CD4-positive, alpha-beta T cell treated with Interleukin-10 for 1 hour (primary cell): ENCODE data around the gene NLRP5.
A peak's percentile ranks its signal among the peaks of the same experiment; 100 is the strongest.
"Not testable (repeated sequence)": the region's sequence is repeated elsewhere in the genome, so short reads cannot be mapped to it uniquely, and the experiment has no call there.

Source experiments
- DNase-seq: peaks from one replicate; pipeline ENCODE4 v3.0.0-alpha.2; 2020

NLRP5 gene

DNA sequence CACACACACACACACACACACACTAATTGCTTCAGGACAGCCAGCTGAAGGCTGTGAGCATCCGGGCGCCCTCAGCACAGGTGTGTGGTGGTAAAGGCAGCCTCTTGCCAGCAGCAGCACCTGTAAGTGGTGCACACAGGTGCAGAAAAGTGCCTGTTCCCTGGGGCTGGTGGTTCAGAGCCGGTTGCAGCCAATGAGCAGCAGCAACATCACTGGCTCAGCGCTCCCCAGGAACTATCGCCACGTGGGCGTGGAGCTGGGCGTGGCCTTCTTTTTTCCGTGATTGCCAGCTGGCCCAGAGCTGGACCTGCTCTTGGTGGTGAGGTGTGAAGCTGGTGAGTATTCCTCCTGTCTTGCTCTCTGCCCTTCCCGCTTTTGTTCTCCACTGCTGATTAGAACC is at the start of gene NLRP5:
Gene NLRP5, plus strand, starts transcription at position 289 of the 400 bp plus-strand sequence.
- no peak for DNase-seq

- DNase-seq: no peak
These were observed 47.4 kb upstream of the NLRP5 start for GRCh38 chr19:55939206-55939605.

- no peak for DNase-seq
These were observed 46.3 kb upstream of the NLRP5 start for GRCh38 chr19:55940306-55940705.

DNA sequence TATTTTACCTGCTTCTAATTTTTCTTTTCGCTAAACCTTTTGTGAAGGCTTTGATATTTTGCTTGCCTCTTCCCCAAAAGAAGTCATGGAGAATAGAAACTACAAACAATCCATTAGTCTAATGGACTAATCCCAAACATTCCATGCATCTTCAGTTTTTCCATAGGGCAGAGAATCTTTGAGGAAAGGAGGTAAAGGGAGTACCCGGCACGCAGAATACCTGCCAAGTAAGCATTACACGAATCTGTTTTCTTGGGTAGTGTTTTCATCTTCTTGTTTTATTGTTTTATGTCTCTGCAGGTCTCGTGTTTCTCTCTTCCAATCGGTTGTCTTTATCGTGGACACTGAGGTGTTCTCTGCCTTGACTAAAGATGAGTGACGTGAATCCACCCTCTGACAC is 39.0 kb upstream of the NLRP5 start, which contains the start of gene NLRP8:
Gene NLRP8, plus strand, starts transcription at position 301 of the 400 bp plus-strand sequence.
- DNase-seq: no peak

- DNase-seq: not testable (repeated sequence)
These were observed 36.0 kb upstream of the NLRP5 start for GRCh38 chr19:55950566-55950965.

DNA sequence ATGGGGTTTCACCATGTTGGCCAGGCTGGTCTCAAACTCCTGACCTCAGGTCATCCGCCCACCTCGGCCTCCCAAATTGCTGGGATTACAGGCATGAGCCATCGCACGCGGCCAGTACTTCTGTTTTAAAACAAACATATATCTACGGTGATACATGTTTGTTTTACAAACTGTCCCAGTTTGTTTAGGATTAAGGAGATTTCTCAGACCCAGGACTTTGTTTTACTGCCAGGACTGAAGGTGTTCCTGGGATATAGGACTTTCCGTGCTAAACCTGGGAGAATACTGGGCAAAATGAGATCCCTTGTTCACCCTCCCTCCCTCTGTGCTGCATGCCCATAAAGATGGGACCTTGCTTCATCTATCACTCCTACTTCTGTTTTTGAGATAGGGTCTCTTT is 30.1 kb upstream of the NLRP5 start:
- no peak for DNase-seq

GRCh38 chr19:55958356-55958755 is 28.2 kb upstream of the NLRP5 start:
- no peak for DNase-seq

DNA sequence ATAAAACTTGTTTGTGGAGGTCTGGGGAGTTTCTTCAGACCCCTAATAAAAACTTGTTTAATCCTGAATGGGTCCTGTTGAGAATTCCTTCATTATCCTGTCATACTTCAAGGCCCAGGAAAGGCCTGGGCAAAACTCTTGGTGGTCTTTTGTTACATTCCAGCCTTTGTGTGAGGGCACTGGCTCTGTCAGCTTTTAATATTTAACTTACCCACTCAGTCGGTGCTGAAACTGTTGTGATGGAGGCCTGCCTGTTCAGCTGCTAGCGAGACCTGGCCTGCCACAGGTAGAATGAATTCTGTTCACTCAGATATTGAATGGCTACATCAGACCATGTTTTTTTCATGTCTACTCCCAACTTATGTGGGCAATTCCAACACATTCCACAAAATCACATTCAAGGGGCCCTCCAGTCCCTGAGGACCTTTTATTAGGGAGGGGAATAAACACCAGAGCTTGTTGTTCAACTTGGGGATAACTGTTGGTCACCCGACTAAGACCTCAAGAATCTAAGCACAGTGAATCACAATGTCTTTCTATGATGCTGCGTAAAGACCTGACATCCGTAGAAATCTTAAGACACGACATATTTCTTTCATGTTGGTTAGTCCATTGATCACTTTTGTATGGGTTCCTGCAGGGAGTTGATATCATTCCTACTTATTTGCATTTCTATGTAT is 26.4 kb upstream of the NLRP5 start:
- DNase-seq: no peak

GRCh38 chr19:55962186-55962585 is 24.4 kb upstream of the NLRP5 start:
- no peak for DNase-seq

DNA sequence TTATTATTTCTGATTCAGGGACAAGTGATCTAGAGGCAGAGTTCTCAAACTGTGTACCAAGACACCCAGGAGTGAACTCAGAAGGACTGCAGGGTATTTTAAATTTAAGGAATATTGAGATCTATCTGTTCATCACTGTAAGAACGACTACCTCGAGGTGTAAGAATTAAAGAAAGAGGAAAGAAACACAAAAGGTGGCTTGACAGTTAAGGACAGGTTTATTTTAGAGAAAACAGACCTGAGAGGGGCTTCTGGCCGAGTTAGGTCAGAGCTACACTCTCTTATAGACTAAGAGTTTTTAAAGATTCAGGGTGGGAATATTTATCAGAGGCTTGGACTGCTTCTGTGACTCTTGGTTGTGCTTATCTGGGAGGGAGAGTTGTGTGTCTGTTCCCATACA is 12.6 kb upstream of the NLRP5 start:
- DNase-seq: no peak

DNA sequence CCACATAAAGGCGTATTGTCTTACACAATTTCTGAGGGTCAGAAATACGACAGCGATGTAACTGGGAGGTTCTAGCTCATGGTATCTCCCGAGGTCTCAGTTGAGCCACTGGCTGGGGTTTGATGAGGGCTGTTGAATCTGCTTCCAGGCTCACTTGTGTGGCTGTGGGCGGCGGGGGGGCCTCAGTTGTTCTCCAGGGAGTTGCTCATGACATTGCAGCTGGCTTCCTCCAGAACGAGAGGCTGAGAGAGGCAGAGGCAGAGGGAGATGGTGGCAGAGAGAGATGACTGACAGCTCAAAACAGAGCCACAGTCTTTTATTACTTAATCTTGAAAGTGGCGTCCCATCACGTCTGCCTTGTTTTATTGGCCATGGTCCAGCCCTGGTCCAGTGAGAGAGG is 6.2 kb upstream of the NLRP5 start:
- no peak for DNase-seq

GRCh38 chr19:55985254-55985653 is 1.3 kb upstream of the NLRP5 start:
- DNase-seq: no peak

DNA sequence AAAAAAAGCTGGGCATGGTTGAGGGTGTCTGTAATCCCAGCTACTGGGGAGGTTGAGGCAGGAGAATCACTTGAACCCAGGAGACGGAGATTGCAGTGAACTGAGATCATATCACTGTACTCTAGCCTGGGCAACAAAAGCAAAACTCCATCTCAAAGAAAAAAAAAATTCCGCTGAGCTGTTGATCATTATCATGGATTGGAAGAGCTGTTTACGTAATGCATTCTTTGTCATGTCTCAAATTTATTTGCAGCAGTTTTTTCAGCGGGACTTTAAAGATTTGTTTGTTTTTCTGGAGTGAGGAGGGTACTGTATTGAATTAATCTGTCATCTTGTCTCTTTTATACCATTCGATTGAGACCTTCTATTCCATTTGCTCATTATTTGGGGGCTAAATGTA is 4.3 kb downstream of the NLRP5 start:
- DNase-seq: no peak

- DNase-seq: no peak
These were observed 6.9 kb downstream of the NLRP5 start for GRCh38 chr19:55993492-55993891.

GRCh38 chr19:56014765-56015164 is 28.2 kb downstream of the NLRP5 start:
- no peak for DNase-seq

- no peak for DNase-seq
These were observed 29.2 kb downstream of the NLRP5 start for GRCh38 chr19:56015756-56016155.

DNA sequence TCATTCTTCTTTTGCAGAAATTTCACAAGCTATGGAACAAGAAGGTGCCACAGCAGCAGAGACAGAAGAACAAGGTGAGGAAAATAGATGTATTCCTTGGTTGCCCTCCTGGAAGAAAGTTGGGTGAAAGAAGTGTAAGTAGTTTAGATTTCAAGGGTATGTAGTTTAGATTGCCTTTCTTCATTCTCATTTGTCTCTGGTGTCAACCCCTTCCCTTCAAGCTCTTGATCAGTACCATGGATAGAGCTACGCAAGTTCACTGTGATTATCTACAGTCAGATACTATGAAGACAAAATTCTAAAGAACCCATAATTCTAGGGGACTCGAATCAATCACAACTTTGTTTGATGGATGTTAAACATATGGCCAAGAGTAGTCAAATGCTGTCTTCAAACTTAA is 32.8 kb downstream of the NLRP5 start:
- not testable (repeated sequence) for DNase-seq

- not testable (repeated sequence) for DNase-seq
These were observed 33.9 kb downstream of the NLRP5 start for GRCh38 chr19:56020355-56020975.

DNA sequence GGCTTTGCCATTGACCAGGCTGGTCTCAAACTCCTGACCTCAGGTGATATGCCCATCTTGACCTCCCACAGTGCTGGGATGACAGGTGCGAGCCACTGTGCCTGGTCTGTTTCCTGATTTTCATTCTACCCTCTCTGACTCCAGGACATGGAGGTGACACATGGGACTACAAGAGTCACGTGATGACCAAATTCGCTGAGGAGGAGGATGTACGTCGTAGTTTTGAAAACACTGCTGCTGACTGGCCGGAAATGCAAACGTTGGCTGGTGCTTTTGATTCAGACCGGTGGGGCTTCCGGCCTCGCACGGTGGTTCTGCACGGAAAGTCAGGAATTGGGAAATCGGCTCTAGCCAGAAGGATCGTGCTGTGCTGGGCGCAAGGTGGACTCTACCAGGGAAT is 40.2 kb downstream of the NLRP5 start:
- no peak for DNase-seq

GRCh38 chr19:56053596-56053995 is 67.0 kb downstream of the NLRP5 start:
- no peak for DNase-seq

DNA sequence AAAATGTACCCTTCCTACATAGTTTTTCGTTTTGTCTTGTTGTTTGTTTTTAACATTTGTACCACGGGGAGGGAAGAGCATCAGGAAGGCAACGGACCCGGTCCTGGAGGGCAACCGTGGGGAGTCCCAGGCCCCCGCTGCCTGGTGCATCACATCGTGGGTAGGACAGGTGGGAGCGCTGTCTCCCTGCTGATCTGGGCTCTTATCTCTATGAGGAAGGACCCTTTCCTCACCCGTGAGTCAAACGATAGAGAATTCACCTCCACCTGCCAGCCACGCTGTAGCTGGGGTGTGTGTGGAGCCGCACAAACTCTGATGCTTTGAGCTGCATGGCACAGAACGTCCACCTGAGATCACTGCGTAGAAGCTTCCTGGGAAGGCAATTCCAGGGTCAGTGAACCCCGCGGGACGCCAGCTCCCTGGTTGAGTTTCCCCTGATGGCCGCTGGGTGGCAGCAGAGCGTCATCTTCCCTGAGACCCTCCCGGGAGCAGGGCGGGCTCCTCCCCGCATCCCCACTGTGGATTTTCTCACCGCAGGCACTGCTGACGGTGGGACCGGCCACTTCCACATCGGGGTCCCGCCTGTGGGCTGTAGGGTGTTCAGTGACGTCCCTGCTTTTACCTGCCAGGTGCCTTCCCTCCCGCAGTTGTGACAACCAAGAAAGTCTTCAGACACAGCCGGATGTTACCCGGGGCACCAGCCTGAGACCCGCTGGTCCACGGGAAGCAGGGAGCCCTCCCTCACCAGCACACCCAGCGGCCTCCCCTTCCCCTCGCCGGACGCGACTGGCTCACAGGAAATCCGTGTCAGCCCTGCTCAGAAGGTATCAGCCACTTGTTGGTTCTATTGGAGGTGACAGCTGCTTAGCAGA is 79.8 kb downstream of the NLRP5 start:
- peak; percentile 61 for DNase-seq

DNA sequence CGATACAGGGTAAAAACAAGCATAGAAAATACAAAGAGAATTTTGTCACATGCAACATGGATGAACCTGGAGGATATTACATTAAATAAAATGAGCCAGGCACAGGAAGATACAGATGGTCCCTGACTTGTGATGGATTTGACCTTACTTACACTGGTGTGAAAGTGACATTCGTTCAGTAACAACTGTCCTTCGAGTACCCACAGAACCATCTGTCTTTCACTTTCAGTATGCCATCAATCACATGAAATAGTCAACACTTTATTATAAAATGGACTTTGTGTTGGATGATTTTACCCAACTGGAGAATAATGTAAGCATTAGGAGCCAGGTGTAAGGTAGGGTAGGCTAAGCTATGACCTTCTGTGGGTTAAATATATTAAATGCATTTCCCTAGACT is 83.1 kb downstream of the NLRP5 start:
- DNase-seq: no peak

DNA sequence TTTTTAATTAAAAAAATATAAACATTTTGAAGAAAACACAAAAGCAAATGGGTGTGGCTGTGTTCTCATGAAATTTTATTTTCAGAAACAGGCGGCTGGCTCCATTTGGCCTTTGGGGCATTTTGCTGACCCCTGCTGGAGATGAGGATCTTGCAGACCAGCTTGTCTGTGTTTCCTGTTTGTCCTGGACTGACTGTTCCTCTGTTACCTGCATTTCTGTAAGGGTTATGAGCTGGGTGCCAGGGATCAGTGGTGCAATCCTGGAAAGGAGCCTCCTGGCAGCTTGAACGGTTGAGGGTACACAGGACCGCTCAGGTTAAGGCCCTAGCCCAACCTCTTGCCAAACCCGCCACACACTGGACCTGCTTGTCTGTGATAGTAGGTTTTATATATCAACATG is 84.6 kb downstream of the NLRP5 start:
- no peak for DNase-seq

- peak; percentile 47 for DNase-seq
These were observed 89.9 kb downstream of the NLRP5 start for GRCh38 chr19:56076498-56076897.
